Fibroblast of lung (primary cell): Measurements from ENCODE around the gene CALD1. TPM values are rescaled to one million over a fixed set of nuclear protein-coding genes. Genes with fewer than 3 reads are reported as not detected.

Experiments
- DNase-seq, 2 donors: peaks; one replicate each; pipeline versions ENCODE4 v3.0.0 to v3.0.0-alpha.2; 2010; ENCODE audit warnings: low read depth in 2 of 2
- H2AFZ ChIP-seq: 2 replicates; pipeline ENCODE4 v1.5.1; 2012; ENCODE audit warnings: low read length, control low read depth, inconsistent platforms
- H3K27ac ChIP-seq: 2 replicates; pipeline ENCODE4 v1.5.1; 2011; ENCODE audit warnings: low read length, control low read depth; ENCODE audit not compliant: insufficient read depth
- H3K27me3 ChIP-seq: 2 replicates; pipeline ENCODE4 v1.5.1; 2011; ENCODE audit warnings: mild to moderate bottlenecking, low read length; ENCODE audit not compliant: control insufficient read depth, insufficient read depth
- H3K36me3 ChIP-seq: 2 replicates; pipeline ENCODE4 v1.5.1; 2011; ENCODE audit warnings: low read length; ENCODE audit not compliant: control insufficient read depth, insufficient read depth
- H3K4me1 ChIP-seq: 2 replicates; pipeline ENCODE4 v1.5.1; 2011; ENCODE audit warnings: low read length; ENCODE audit not compliant: control insufficient read depth, insufficient read depth; ENCODE audit errors: extremely low read depth
- H3K4me2 ChIP-seq: 2 replicates; pipeline ENCODE4 v1.5.1; 2011; ENCODE audit warnings: low read length, control low read depth; ENCODE audit not compliant: insufficient read depth; ENCODE audit errors: extremely low read depth
- H3K4me3 ChIP-seq, 4 experiments: fragments of 200-600 bp in 1 of 4; sonication (generic) in 1 of 4; replicated peaks in 1 of 4; 2 replicates each; pipeline ENCODE4 v1.5.1; 2011 to 2016; ENCODE audit warnings: low read length in 4 of 4, low read depth in 3 of 4, mild to moderate bottlenecking in 3 of 4, control low read depth in 2 of 4, inconsistent platforms in 1 of 4, mixed read lengths in 1 of 4; ENCODE audit not compliant: insufficient read depth in 1 of 4; ENCODE audit errors: control extremely low read depth in 1 of 4
- H3K79me2 ChIP-seq: 2 replicates; pipeline ENCODE4 v1.5.1; 2012; ENCODE audit warnings: mild to moderate bottlenecking, low read length, inconsistent platforms; ENCODE audit not compliant: control insufficient read depth, insufficient read depth
- H3K9ac ChIP-seq: 2 replicates; pipeline ENCODE4 v1.5.1; 2011; ENCODE audit warnings: mild to moderate bottlenecking, low read length, control low read depth; ENCODE audit not compliant: insufficient read depth
- H3K9me3 ChIP-seq: 2 replicates; pipeline ENCODE4 v1.5.1; 2012; ENCODE audit warnings: low read depth, low read length; ENCODE audit not compliant: control insufficient read depth, insufficient read depth
- H4K20me1 ChIP-seq: 2 replicates; pipeline ENCODE4 v1.5.1; 2011; ENCODE audit warnings: low read length; ENCODE audit not compliant: control insufficient read depth, insufficient read depth; ENCODE audit errors: extremely low read depth
- CTCF ChIP-seq, 2 donors: IDR thresholded peaks in 1 of 2; conservative IDR thresholded peaks in 1 of 2; 1 replicate in 1 of 2; 2 replicates in 1 of 2; pipeline ENCODE4 v1.5.1; 2011 to 2012; ENCODE audit warnings: low read length in 2 of 2, control low read depth in 1 of 2, inconsistent platforms in 1 of 2, low read depth in 1 of 2, mild to moderate bottlenecking in 1 of 2
- EZH2 ChIP-seq: IDR thresholded peaks from 2 replicates; pipeline ENCODE4 v1.5.1; 2012; ENCODE audit warnings: low read length, control low read depth, mild to moderate bottlenecking; ENCODE audit errors: missing control alignments
- polyA plus RNA-seq, 2 donors: library from polyadenylated mRNA; depleted of rRNA in 1 of 2; stranded (reverse) in 1 of 2; unstranded in 1 of 2; fragments of >200 nt; gene quantifications; 2 replicates each; pipeline ENCODE4 v1.2.1, GENCODE V29; 2011 to 2012; ENCODE audit warnings: missing spikeins in 1 of 2
- total RNA-seq: library from RNA; depleted of rRNA; stranded (reverse); fragments of >200 nt; gene quantifications from 2 replicates; pipeline ENCODE4 v1.2.1, GENCODE V29; 2014

CALD1 gene
- total and polyA plus RNA-seq, 2 donors (not counting 1 experiment from before 2014, with no cell fraction given): 343 to 1,187 TPM

DNA sequence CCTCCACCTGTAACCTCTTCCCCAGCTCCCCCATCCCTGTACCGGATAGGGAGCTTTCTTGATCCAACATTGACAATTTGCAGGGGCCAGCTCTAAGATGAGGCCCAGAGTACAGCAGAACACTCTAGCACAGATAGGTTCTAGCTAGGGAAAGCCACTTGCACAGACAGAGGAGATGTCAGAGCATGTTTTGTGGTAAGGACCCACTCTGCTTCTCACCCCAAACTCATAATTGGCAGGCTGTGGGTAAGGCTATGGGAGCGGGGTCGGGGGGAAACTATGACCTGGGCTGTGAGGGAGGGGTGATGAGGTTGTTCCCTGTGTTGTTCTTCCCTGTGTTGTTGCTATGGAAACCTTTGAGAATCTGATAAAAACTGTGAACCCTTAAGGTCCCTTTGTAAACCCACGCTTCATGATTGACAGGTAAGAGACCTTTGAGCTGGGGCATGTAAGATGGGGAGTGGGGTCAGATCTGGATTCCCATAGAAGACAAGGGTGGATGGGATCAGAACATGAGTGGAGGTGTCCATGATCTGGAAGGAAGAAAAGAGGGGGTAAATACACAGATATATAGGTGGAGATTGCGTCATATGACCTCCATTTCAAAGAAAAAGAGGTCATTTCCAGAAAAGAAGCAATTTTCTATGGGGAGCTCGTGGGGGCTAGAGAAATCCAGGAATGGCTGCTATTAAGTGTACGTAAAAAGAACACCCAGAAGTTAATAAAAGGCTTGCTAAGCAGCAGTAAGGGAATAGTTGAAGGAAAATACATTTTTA lies 4.0 kb downstream of the CALD1 start:
- TF ChIP-seq EZH2 (no peak), CTCF (conservative IDR thresholded peaks at IDR 0.05 in 1 of 2, IDR thresholded peaks at IDR 0.05 in 1 of 2; ENCODE audit: low read depth in 1 of 2, low read length in 2 of 2) (no peak)
- peak overlapping the region in 2 of 4 experiments; percentile 80 to 87 for H3K4me3 ChIP-seq
- H2AFZ ChIP-seq: no peak overlapping the region
- DNase-seq: no peak
- H3K9ac ChIP-seq: no peak overlapping the region
- no peaks in the 10 kb centered on the region for H3K27me3 ChIP-seq
- peak overlapping the region; percentile 9 for H3K27ac ChIP-seq
- no peaks in the 10 kb centered on the region for H4K20me1 ChIP-seq
- peaks cover 12% of the 10 kb centered on the region for H3K4me1 ChIP-seq
- H3K4me2 ChIP-seq: peak overlapping the region; percentile 7
- no peaks in the 10 kb centered on the region for H3K9me3 ChIP-seq
- H3K79me2 ChIP-seq: peaks cover 87% of the 10 kb centered on the region
- peaks cover 2% of the 10 kb centered on the region for H3K36me3 ChIP-seq

DNA sequence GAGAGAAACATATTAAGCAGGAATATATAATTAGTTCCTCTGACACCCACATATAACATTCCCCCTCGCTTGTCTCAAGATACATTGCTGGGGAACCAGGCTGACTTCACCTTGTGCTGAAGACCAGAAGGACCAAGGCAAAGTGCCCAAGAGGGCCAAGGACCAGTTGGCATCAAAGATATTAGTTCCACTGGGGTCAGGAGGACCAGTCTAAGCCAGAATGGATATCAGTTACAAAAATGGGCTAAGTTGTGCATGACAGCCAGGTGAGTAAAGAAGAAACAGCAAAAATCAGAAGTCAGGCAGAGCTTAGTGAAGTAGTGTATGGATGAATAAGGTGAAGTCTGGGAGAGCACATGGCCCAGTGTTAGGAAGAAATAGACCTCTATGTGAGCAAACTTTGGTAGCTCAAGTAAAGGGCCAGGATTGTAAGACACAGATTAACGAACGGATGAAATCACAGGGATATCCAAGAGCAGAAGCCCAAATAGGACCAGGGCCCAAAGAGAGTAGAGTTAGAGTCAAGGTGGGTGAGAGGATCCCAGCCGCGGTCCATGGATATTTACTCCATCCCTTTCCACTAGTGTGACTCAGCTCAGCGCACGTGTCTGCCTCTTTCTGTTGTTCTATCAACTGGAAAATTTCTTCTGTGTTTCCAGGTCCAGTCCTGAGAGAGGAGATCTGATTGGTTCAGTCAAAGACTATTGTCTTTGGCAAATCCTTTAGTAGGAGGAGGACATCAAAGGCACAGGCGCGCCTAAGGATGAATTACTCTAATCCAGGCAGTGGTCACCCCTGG lies 5.0 kb downstream of the CALD1 start:
- Histone ChIP-seq H3K9ac (no peak overlapping the region), H3K27ac (no peak overlapping the region), H2AFZ (no peak overlapping the region), H3K27me3 (no peaks in the 10 kb centered on the region), H3K4me1 (peaks cover 10% of the 10 kb centered on the region), H3K79me2 (peaks cover 97% of the 10 kb centered on the region), H3K36me3 (peaks cover 2% of the 10 kb centered on the region), H3K9me3 (no peaks in the 10 kb centered on the region), H4K20me1 (no peaks in the 10 kb centered on the region), H3K4me3 (no peak overlapping the region), H3K4me2 (no peak overlapping the region)
- DNase-seq: peak in 1 of 2 donors; percentile 75
- TF ChIP-seq CTCF (conservative IDR thresholded peaks at IDR 0.05 in 1 of 2, IDR thresholded peaks at IDR 0.05 in 1 of 2; ENCODE audit: low read depth in 1 of 2, low read length in 2 of 2): no peak
- TF ChIP-seq EZH2: no peak

GRCh38 chr7:134785842-134786241 lies 6.4 kb downstream of the CALD1 start:
- Histone ChIP-seq H3K4me2 (no peak overlapping the region), H3K4me1 (peaks cover 15% of the 10 kb centered on the region), H3K9me3 (no peaks in the 10 kb centered on the region), H3K36me3 (peaks cover 2% of the 10 kb centered on the region), H3K79me2 (peaks cover 95% of the 10 kb centered on the region), H3K27me3 (no peaks in the 10 kb centered on the region), H3K4me3 (no peak overlapping the region), H2AFZ (no peak overlapping the region), H4K20me1 (no peaks in the 10 kb centered on the region), H3K27ac (no peak overlapping the region), H3K9ac (no peak overlapping the region)
- no peak for DNase-seq
- no peak for TF ChIP-seq CTCF (conservative IDR thresholded peaks at IDR 0.05 in 1 of 2, IDR thresholded peaks at IDR 0.05 in 1 of 2; ENCODE audit: low read depth in 1 of 2, low read length in 2 of 2)
- TF ChIP-seq EZH2: no peak
